ENCODE results near the gene GLIPR1L2.
"Not testable (repeated sequence)": the region's sequence is repeated elsewhere in the genome, so short reads cannot be mapped to it uniquely, and the experiment has no call there.

Gene GLIPR1L2

DNA sequence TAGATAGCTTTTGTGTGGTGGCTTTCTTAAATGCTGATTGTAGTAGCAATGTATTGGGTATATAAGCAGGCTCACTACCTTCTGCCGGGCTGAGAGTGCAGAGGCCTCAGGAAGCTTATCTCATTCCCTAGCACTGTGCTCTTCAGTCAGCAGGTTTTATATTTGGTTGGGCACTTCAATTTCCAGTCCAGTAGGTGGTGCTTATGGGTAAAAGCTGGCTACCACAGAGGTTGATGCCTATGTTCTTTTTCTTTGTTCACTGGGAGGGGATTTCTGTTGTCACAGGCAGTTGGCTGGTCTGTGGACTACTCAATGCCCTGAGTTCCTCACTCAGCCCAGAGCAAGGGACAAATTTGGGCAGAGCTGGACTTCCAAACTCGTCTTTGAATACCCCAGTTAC lies 46.7 kb downstream of the GLIPR1L2 start:
- CTCF ChIA-PET: interaction anchor here (0.8 to 1.7 kb wide), 9 partner anchors 8 to 68 kb away, joined by 3 to 4 read pairs (median 4); no protein-coding TSS in a partner anchor
- no peak overlapping the region for H3K4me3 ChIP-seq (ENCODE audit: low read depth, low read length)
- DNase-seq (ENCODE audit: low read depth, low spot score): no peak
- TF ChIP-seq, protein P1, sequence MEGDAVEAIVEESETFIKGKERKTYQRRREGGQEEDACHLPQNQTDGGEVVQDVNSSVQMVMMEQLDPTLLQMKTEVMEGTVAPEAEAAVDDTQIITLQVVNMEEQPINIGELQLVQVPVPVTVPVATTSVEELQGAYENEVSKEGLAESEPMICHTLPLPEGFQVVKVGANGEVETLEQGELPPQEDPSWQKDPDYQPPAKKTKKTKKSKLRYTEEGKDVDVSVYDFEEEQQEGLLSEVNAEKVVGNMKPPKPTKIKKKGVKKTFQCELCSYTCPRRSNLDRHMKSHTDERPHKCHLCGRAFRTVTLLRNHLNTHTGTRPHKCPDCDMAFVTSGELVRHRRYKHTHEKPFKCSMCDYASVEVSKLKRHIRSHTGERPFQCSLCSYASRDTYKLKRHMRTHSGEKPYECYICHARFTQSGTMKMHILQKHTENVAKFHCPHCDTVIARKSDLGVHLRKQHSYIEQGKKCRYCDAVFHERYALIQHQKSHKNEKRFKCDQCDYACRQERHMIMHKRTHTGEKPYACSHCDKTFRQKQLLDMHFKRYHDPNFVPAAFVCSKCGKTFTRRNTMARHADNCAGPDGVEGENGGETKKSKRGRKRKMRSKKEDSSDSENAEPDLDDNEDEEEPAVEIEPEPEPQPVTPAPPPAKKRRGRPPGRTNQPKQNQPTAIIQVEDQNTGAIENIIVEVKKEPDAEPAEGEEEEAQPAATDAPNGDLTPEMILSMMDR (IDR thresholded peaks at IDR 0.05; ENCODE audit: insufficient read depth, low read length, missing control alignments): no peak
- POLR2A ChIA-PET: no interaction called here

DNA sequence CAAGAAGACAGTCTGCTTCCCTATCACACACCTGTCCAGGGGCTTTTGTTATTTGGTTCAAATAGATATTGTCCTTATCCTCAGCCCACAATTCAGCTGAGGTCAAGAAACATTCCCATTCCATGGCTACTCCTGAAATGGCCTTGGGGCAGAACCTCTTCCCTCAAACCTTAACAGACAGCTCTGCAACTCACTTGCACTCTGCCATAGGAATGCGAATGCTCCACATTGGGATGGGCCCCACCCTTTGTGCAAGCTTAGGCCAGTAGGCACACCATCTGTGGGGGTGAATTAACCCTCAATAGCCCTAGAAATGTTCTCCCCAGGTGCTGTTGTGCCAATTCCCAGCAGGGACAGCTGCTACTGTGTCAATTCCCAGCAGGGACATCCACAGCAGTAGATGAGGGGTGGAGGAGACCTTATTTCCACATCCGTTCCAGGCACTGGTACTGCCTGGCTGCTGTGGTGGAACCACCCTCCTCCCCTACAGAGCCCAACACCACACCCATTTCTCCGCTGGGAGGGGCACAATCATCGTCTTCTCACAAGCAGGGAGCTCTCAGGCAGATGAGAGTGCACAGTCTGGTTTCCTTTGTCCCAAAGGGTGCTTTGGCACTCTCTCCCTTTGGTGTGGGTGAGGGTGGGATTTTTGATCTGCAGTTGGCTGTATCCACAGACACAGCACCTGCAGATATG lies 47.3 kb downstream of the GLIPR1L2 start:
- TF ChIP-seq, protein P1 (IDR thresholded peaks at IDR 0.05; ENCODE audit: insufficient read depth, low read length, missing control alignments): no peak
- no peak for DNase-seq (ENCODE audit: low read depth, low spot score)
- POLR2A ChIA-PET: no interaction called here
- CTCF ChIA-PET: interaction anchor here (1.0 to 1.7 kb wide), 5 partner anchors 9 to 51 kb away, joined by 4 read pairs; no protein-coding TSS in a partner anchor
- H3K4me3 ChIP-seq (ENCODE audit: low read depth, low read length): no peak overlapping the region

DNA sequence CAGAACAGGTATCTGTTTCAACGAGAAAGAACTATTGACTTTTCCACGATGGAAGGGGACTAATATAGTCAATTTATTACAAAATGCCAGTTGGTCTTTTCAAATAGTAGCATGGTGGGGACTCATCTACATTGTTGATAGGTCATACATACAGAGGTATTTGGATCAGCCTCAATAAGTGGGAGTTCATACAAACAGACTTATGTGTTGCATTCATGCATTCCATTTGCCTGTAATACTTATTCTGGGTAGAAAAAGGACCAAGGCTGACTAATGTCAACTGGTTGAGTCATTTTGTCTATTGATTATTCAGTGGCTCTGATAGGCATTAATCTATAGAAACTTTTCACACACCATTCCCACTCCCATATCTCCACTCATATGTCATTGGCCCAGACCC lies 48.2 kb downstream of the GLIPR1L2 start:
- POLR2A ChIA-PET: no interaction called here
- no peak for DNase-seq (ENCODE audit: low read depth, low spot score)
- CTCF ChIA-PET: interaction anchor here (1.7 kb wide), 1 partner anchor 10 kb away, joined by 4 read pairs; no protein-coding TSS in a partner anchor
- TF ChIP-seq, protein P1 (IDR thresholded peaks at IDR 0.05; ENCODE audit: insufficient read depth, low read length, missing control alignments): no peak
- no peak overlapping the region for H3K4me3 ChIP-seq (ENCODE audit: low read depth, low read length)

DNA sequence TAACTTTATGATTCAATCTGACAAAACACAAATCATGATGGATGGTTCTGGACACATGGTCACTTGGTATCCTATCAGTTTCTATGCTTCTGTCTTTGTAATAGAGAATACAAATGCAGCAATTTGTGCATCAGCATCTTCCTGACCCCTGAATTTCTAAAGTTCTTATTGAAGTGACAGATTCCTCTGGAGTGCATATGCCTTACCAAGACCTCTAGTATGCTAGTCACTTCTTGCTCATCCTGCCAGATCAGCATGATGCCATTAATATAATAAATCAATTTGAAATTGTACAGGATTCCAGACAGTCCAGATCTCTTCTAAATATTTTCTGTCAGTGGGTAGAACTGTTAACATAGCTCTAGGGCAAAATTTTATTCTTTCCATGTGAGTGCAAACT lies 49.0 kb downstream of the GLIPR1L2 start:
- POLR2A ChIA-PET: interaction anchor here (0.7 kb wide), 1 partner anchor 40 kb away, joined by 3 read pairs; no protein-coding TSS in a partner anchor

DNA sequence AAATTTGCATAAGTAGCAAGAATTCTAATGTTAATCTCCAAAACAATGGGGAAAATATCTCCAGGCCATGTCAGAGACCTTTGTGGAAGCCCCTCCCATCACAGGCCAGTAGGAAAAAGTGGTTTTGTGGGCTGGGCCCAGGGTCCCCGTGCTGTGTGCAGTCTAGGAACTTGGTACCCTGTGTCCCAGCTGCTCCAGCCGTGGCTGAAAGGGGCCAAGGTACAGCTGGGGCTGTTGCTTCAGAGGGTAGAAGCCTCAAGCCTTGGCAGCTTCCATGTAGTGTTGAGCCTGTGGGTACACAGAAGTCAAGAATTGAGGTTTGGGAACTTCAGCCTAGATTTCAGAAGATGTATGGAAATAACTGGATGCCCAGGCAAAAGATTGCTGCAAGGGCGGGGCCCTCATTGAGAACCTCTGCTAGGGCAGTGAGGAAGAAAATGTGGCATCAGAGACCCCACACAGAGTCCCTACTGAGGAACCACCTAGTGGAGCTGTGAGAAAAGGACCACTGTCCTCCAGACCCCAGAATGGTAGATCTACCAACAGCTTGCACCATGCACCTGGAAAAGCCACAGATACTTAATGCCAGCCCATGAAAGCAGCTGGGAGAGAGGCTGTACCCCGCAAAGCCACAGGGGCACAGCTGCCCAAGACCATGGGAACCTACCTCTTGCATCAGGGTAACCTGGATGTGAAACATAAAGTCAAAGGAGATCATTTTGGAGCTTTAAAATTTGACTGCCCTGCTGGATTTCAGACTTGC lies 51.0 kb downstream of the GLIPR1L2 start:
- CTCF ChIA-PET: interaction anchor here (0.9 to 1.6 kb wide), 4 partner anchors 9 to 63 kb away, joined by 3 to 4 read pairs (median 3); no protein-coding TSS in a partner anchor
- POLR2A ChIA-PET; DNase-seq (ENCODE audit: low read depth, low spot score); H3K4me3 ChIP-seq (ENCODE audit: low read depth, low read length): not testable (repeated sequence)

More for the DNA sequence above, 49.0 kb downstream of the GLIPR1L2 start:
- DNase-seq (ENCODE audit: low read depth, low spot score): no peak
- H3K4me3 ChIP-seq (ENCODE audit: low read depth, low read length): no peak overlapping the region
- TF ChIP-seq, protein P1 (IDR thresholded peaks at IDR 0.05; ENCODE audit: insufficient read depth, low read length, missing control alignments): no peak
- CTCF ChIA-PET: no interaction called here

DNA sequence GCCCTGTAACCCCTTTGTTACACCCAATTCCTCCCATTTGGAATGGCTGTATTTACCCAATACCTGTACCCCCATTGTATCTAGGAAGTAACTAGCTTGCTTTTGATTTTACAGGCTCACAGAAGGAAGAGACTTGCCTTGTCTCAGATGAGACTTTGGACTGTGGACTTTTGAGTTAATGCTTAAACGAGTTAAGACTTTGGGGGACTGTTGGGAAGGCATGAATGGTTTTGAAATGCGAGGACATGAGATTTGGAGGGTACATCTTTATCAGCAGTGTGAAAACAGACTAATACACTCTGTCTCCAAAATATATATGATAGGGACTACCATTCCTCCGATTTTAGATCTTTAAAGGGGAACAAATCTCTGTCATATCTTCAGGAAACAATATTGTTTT lies 51.6 kb downstream of the GLIPR1L2 start:
- H3K4me3 ChIP-seq (ENCODE audit: low read depth, low read length); POLR2A ChIA-PET; DNase-seq (ENCODE audit: low read depth, low spot score): not testable (repeated sequence)
- CTCF ChIA-PET: interaction anchor here (0.9 to 1.6 kb wide), 4 partner anchors 10 to 62 kb away, joined by 3 to 4 read pairs (median 3); no protein-coding TSS in a partner anchor

DNA sequence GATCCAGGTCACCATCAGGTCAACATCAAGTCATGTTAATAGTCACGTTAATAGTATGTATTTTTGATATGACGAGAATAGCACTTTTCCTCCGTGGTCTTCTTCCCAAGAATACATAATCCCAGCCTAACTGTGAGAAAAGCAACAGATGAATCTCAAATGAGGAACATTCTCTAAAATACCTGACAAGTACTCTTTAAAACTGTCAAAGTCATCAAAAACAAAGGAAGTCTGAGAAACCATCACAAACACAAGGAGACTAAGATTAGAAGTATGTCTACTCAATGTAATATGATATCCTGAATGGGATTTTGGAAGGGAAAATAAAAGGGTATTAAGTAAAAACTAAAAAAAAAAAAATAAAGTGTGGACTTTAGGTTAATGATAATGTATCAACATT lies 52.8 kb downstream of the GLIPR1L2 start:
- ChIA-PET CTCF (no interaction called here), POLR2A (no interaction called here)
- H3K4me3 ChIP-seq (ENCODE audit: low read depth, low read length): no peak overlapping the region
- TF ChIP-seq, protein P1 (IDR thresholded peaks at IDR 0.05; ENCODE audit: insufficient read depth, low read length, missing control alignments): no peak
- no peak for DNase-seq (ENCODE audit: low read depth, low spot score)

Measured in AG04449 (cell line).